Right cardiac atrium (tissue), 5 donors: ENCODE data around the gene PER3. TPM values are rescaled to one million over a fixed set of nuclear protein-coding genes. Genes with fewer than 3 reads are reported as not detected.

Experiments used
- ATAC-seq, 2 donors: fragments of 200-7000 bp; cut with Tn5 transposase; one replicate each; pipeline versions ENCODE4 v1.8.0 to v1.9.1; 2020; ENCODE audit warnings: moderate library complexity in 2 of 2, mild to moderate bottlenecking in 1 of 2
- DNase-seq, 3 donors: peaks; one replicate each; pipeline ENCODE4 v3.0.0-alpha.2; 2020
- H3K27ac ChIP-seq: one replicate; pipeline ENCODE4 v1.5.1; 2013; ENCODE audit warnings: mild to moderate bottlenecking, low read length, control low read depth, moderate library complexity
- H3K27me3 ChIP-seq: one replicate; pipeline ENCODE4 v1.6.1; 2013; ENCODE audit not compliant: control insufficient read depth, insufficient read depth
- H3K4me1 ChIP-seq: one replicate; pipeline ENCODE4 v1.6.1; 2013; ENCODE audit warnings: low read length; ENCODE audit not compliant: control insufficient read depth, insufficient read depth
- H3K4me3 ChIP-seq: one replicate; pipeline ENCODE4 v1.5.1; 2013; ENCODE audit warnings: low read length, control low read depth
- H3K9me3 ChIP-seq: one replicate; pipeline ENCODE4 v1.6.1; 2013; ENCODE audit warnings: low read length; ENCODE audit not compliant: control insufficient read depth
- WGBS: extraction: QIAGEN DNeasy Blood & Tissue Kit; methylation state at CpG from one replicate; pipeline ENCODE4 v1.1.7; 2013; 5-methylcytosine and 5-hydroxymethylcytosine counted together
- intact Hi-C, 4 donors: fragments of 100-400 bp; cut with DNase I; formaldehyde crosslinking; loops; one replicate each; pipeline versions ENCODE4 v1.11.0 to v1.14.0; 2022 to 2023
- polyA plus RNA-seq: library from polyadenylated mRNA; stranded (reverse); fragments of 200-250 nt; gene quantifications from one replicate; pipeline ENCODE4 v1.2.3, GENCODE V29; 2013
- total RNA-seq, 4 donors: library from RNA; stranded (reverse); fragmentation: NEBNext Ultra II Directional; extraction: Animal tissue kit (Norgen Biotek cat#: 25700); gene quantifications; one replicate each; pipeline ENCODE4 v1.2.1, GENCODE V29; 2021
- donor health status: healthy with polysubstance abuse.
- donor health status: DM: no; HTN: yes; CAD: no.
- donor health status: DM: no; HTN: no; CAD: no.
- donor health status: DM: no; HTN: yes; CAD: no; lungs with severe emphysema.
- donor health status: DM: yes; HTN: yes; CAD: no.

PER3 gene
- total and polyA plus RNA-seq, 5 donors = 11.5 to 28.2 (median 21.9) TPM

GRCh38 chr1:7838714-7839113, 54.6 kb downstream of the PER3 start:
- DNase-seq (no peak), ATAC-seq (no peak)
- H3K4me1 ChIP-seq = no peaks in the 10 kb centered on the region
- no peaks in the 10 kb centered on the region for H3K9me3 ChIP-seq
- no peak overlapping the region for H3K4me3 ChIP-seq
- intact Hi-C loops = no loop called here
- WGBS = 98% methylated on average over 2 of the region's 2 CpGs
- H3K27ac ChIP-seq = no peak overlapping the region
- H3K27me3 ChIP-seq = no peaks in the 10 kb centered on the region

GRCh38 chr1:7839526-7839925, 55.4 kb downstream of the PER3 start:
- ATAC-seq (no peak), DNase-seq (no peak)
- Histone ChIP-seq H3K4me3 (no peak overlapping the region), H3K4me1 (no peaks in the 10 kb centered on the region), H3K9me3 (no peaks in the 10 kb centered on the region), H3K27me3 (no peaks in the 10 kb centered on the region), H3K27ac (no peak overlapping the region)
- WGBS = 89% methylated on average over 3 of the region's 3 CpGs
- intact Hi-C loops = no loop called here

- Histone ChIP-seq H3K27ac (no peak overlapping the region), H3K4me3 (no peak overlapping the region), H3K27me3 (no peaks in the 10 kb centered on the region), H3K9me3 (no peaks in the 10 kb centered on the region), H3K4me1 (no peaks in the 10 kb centered on the region)
- 90% methylated on average over 4 of the region's 4 CpGs for WGBS
- intact Hi-C loops = no loop called here
- no peak for ATAC-seq
- no peak for DNase-seq
These were observed 58.4 kb downstream of the PER3 start for GRCh38 chr1:7842517-7842916.

GRCh38 chr1:7845761-7846160, 61.7 kb downstream of the PER3 start:
- H3K9me3 ChIP-seq = no peaks in the 10 kb centered on the region
- H3K4me1 ChIP-seq = no peaks in the 10 kb centered on the region
- intact Hi-C loops = no loop called here
- H3K27me3 ChIP-seq = no peaks in the 10 kb centered on the region
- ATAC-seq (peak in 1 of 2 donors; percentile 59), DNase-seq (no peak)
- H3K27ac ChIP-seq = no peak overlapping the region
- H3K4me3 ChIP-seq = no peak overlapping the region
- 79% methylated on average over 2 of the region's 2 CpGs for WGBS

GRCh38 chr1:7846656-7847055, 62.6 kb downstream of the PER3 start:
- WGBS = 85% methylated on average over 7 of the region's 7 CpGs

GRCh38 chr1:7847599-7847998, 63.5 kb downstream of the PER3 start:
- H3K4me1 ChIP-seq = no peaks in the 10 kb centered on the region
- intact Hi-C loops = no loop called here

More at GRCh38 chr1:7846656-7847055, 62.6 kb downstream of the PER3 start:
- Histone ChIP-seq H3K4me1 (no peaks in the 10 kb centered on the region), H3K27me3 (no peaks in the 10 kb centered on the region), H3K27ac (no peak overlapping the region), H3K4me3 (no peak overlapping the region), H3K9me3 (no peaks in the 10 kb centered on the region)
- DNase-seq = no peak
- no peak for ATAC-seq
- intact Hi-C loops = no loop called here

GRCh38 chr1:7850786-7851185, 66.7 kb downstream of the PER3 start:
- H3K4me3 ChIP-seq = no peak overlapping the region
- no peak overlapping the region for H3K27ac ChIP-seq
- intact Hi-C loops = no loop called here
- no peaks in the 10 kb centered on the region for H3K4me1 ChIP-seq
- H3K27me3 ChIP-seq = no peaks in the 10 kb centered on the region
- no peaks in the 10 kb centered on the region for H3K9me3 ChIP-seq
- no peak for DNase-seq
- WGBS = 78% methylated on average over 15 of the region's 15 CpGs
- no peak for ATAC-seq

More at GRCh38 chr1:7847599-7847998, 63.5 kb downstream of the PER3 start:
- 35% methylated on average over 4 of the region's 4 CpGs for WGBS
- no peak overlapping the region for H3K27ac ChIP-seq
- no peaks in the 10 kb centered on the region for H3K27me3 ChIP-seq
- H3K9me3 ChIP-seq = no peaks in the 10 kb centered on the region
- no peak overlapping the region for H3K4me3 ChIP-seq
- ATAC-seq = no peak
- no peak for DNase-seq

- H3K27me3 ChIP-seq = no peaks in the 10 kb centered on the region
- DNase-seq (no peak), ATAC-seq (no peak)
- 72% methylated on average over 10 of the region's 10 CpGs for WGBS
- H3K4me3 ChIP-seq = no peak within 1 kb of the TSS
- H3K9me3 ChIP-seq = no peaks in the 10 kb centered on the region
- H3K4me1 ChIP-seq = no peaks in the 10 kb centered on the region
- H3K27ac ChIP-seq = no peak within 1 kb of the TSS
- intact Hi-C loops = no loop called here
These were observed 69.0 kb downstream of the PER3 start, which contains the start of gene UTS2 for GRCh38 chr1:7852804-7853683. Gene UTS2, minus strand, starts transcription at chr1:7853065. Its CDS starts 62 bp downstream, at chr1:7853003.

- H3K27me3 ChIP-seq = no peaks in the 10 kb centered on the region
- H3K4me3 ChIP-seq = no peak overlapping the region
- DNase-seq = no peak
- no peaks in the 10 kb centered on the region for H3K9me3 ChIP-seq
- ATAC-seq = no peak
- no peaks in the 10 kb centered on the region for H3K4me1 ChIP-seq
- H3K27ac ChIP-seq = no peak overlapping the region
- 75% methylated on average over 7 of the region's 7 CpGs for WGBS
- intact Hi-C loops = no loop called here
These were observed 69.6 kb downstream of the PER3 start for GRCh38 chr1:7853684-7854026.

- H3K27ac ChIP-seq = no peak overlapping the region
- no peak overlapping the region for H3K4me3 ChIP-seq
- no peaks in the 10 kb centered on the region for H3K9me3 ChIP-seq
- no peaks in the 10 kb centered on the region for H3K27me3 ChIP-seq
- no peaks in the 10 kb centered on the region for H3K4me1 ChIP-seq
- WGBS = 69% methylated on average over 15 of the region's 15 CpGs
- no peak for ATAC-seq
- intact Hi-C loops = no loop called here
- DNase-seq = peak in 1 of 3 donors; percentile 51
These were observed 72.3 kb downstream of the PER3 start for GRCh38 chr1:7856345-7856744.

- Histone ChIP-seq H3K9me3 (no peaks in the 10 kb centered on the region), H3K4me3 (no peak overlapping the region), H3K4me1 (no peaks in the 10 kb centered on the region), H3K27me3 (no peaks in the 10 kb centered on the region), H3K27ac (no peak overlapping the region)
- DNase-seq = no peak
- ATAC-seq = no peak
- intact Hi-C loops = no loop called here
- WGBS = 66% methylated on average over 2 of the region's 2 CpGs
These were observed 72.9 kb downstream of the PER3 start for GRCh38 chr1:7857000-7857399.
